ENCODE measurements around the gene FOXL1. TPM values are rescaled to one million over a fixed set of nuclear protein-coding genes. Genes with fewer than 3 reads are reported as not detected.

The FOXL1 gene
- total RNA-seq, 1 experiment from 2014 or later = 9.3 TPM

DNA sequence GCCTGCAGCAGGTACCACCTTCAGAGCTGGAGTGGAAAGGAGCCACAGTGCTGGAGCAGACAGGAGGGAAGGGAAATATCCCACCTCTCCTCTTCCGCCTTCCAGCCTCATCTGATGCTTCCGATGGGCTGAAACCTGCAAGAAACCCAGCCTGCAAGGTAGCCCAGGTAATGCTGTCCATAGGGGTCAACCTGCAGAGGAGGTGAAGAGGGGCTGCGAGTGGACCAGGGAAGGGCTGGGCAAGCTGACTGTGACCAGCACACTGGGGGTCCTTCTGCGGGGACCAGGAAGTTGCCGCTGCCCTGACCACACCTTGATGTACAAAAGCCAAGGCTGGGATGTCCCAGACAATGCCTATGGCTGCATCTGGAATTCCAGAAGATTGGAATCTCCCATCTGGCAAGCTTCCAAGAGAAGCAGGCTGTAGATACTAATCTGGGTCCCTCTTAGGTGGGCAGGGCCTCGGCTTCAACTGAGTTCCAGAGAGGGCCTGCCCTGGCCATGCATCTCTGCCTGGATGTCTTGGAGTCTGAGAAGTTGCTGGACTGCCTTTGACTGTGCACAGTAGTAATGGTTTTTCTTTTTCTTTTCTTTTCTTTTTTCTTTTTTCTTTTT, 5.8 kb downstream of the FOXL1 start:
- in situ Hi-C loops (cut with HindIII; ENCODE audit: low pct_unique_long_range_greater_than_20kb, low sequenced_read_pairs) = no loop called here
- Histone ChIP-seq H3K4me3 (ENCODE audit: low read depth in 2 of 2, low read length in 2 of 2) (no peak overlapping the region), H3K27me3 (ENCODE audit: control insufficient read depth, insufficient read depth, low read length) (no peaks in the 10 kb centered on the region), H3K4me1 (ENCODE audit: control insufficient read depth, insufficient read depth, low read length) (peaks cover 53% of the 10 kb centered on the region), H3K9me3 (ENCODE audit: control insufficient read depth, insufficient read depth, low read depth, low read length) (no peaks in the 10 kb centered on the region), H3K27ac (ENCODE audit: low read length) (peak overlapping the region; percentile 97), H3K36me3 (ENCODE audit: control insufficient read depth, insufficient read depth, low read length) (no peaks in the 10 kb centered on the region)
- intact Hi-C loops (cut with micrococcal nuclease; ENCODE audit: unreplicated experiment) = no loop called here
- ChIA-PET POLR2A (no interaction called here), CTCF (no interaction called here)
- TF ChIP-seq, protein P1, sequence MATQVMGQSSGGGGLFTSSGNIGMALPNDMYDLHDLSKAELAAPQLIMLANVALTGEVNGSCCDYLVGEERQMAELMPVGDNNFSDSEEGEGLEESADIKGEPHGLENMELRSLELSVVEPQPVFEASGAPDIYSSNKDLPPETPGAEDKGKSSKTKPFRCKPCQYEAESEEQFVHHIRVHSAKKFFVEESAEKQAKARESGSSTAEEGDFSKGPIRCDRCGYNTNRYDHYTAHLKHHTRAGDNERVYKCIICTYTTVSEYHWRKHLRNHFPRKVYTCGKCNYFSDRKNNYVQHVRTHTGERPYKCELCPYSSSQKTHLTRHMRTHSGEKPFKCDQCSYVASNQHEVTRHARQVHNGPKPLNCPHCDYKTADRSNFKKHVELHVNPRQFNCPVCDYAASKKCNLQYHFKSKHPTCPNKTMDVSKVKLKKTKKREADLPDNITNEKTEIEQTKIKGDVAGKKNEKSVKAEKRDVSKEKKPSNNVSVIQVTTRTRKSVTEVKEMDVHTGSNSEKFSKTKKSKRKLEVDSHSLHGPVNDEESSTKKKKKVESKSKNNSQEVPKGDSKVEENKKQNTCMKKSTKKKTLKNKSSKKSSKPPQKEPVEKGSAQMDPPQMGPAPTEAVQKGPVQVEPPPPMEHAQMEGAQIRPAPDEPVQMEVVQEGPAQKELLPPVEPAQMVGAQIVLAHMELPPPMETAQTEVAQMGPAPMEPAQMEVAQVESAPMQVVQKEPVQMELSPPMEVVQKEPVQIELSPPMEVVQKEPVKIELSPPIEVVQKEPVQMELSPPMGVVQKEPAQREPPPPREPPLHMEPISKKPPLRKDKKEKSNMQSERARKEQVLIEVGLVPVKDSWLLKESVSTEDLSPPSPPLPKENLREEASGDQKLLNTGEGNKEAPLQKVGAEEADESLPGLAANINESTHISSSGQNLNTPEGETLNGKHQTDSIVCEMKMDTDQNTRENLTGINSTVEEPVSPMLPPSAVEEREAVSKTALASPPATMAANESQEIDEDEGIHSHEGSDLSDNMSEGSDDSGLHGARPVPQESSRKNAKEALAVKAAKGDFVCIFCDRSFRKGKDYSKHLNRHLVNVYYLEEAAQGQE (IDR thresholded peaks at IDR 0.05; ENCODE audit: insufficient read depth in 1 of 2, low read depth in 2 of 2, low read length in 1 of 2) = no peak
- TF ChIP-seq POLR2AphosphoS5 (IDR thresholded peaks at IDR 0.05; ENCODE audit: low read depth, low read length) (no peak), TCF7L2 (IDR thresholded peaks at IDR 0.05; ENCODE audit: low read depth, low read length) (no peak)
- TF ChIP-seq, protein P2, sequence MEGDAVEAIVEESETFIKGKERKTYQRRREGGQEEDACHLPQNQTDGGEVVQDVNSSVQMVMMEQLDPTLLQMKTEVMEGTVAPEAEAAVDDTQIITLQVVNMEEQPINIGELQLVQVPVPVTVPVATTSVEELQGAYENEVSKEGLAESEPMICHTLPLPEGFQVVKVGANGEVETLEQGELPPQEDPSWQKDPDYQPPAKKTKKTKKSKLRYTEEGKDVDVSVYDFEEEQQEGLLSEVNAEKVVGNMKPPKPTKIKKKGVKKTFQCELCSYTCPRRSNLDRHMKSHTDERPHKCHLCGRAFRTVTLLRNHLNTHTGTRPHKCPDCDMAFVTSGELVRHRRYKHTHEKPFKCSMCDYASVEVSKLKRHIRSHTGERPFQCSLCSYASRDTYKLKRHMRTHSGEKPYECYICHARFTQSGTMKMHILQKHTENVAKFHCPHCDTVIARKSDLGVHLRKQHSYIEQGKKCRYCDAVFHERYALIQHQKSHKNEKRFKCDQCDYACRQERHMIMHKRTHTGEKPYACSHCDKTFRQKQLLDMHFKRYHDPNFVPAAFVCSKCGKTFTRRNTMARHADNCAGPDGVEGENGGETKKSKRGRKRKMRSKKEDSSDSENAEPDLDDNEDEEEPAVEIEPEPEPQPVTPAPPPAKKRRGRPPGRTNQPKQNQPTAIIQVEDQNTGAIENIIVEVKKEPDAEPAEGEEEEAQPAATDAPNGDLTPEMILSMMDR (IDR thresholded peaks at IDR 0.05) = no peak
- BruUV-seq (replicated peaks) = no TSS peak
- DNase-seq (ENCODE audit: low read depth, low spot score) (no peak), ATAC-seq (no peak)

DNA sequence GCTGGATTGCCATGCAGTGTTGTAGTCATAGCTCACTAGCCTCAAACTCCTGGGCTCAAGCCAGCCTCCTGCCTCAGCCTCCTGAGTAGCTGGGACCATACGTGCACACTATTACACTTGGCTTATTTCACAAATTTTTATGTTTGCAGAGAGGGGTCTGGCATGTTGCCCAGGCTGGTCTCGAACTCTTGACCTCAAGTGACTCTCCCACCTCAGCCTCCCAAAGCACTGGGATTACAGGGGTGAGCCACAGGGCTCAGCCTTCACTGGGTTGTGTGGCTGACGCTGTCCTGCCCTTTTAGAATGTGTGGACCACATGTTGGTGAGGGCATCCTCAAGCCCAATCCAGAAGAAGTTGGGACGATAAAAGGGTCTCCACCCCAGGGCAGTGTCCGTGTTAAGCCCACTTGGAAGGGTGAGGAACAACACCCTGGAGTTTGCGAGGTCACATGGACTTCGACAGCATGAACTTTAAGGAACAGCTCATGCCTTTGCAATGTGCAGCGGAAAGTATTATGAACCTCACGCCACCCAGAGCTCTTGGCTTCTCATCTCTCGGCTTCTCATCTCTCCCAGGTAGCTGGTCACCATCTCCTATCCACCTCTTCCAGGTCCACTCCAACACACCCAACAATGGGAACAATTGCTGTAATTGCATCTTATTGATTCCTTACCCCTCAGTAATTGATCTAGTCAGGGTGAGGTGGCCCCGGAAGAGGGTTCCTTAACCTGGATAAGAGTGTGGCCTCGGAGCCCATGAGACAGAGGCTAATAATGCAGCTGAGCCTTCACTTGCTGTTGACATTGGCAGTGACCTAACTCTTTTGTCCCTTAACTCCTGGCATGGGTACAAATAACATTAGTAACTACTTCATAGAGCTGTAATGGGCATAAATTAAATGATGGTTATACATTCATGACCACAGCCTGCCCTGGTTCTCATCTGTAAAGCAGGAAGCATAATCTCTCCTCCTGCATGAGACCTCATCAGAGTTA, 6.7 kb downstream of the FOXL1 start:
- TF ChIP-seq, protein P1 (IDR thresholded peaks at IDR 0.05; ENCODE audit: insufficient read depth in 1 of 2, low read depth in 2 of 2, low read length in 1 of 2) = no peak
- TF ChIP-seq POLR2AphosphoS5 (IDR thresholded peaks at IDR 0.05; ENCODE audit: low read depth, low read length) = no peak
- TF ChIP-seq, protein P2 (IDR thresholded peaks at IDR 0.05) = no peak
- TF ChIP-seq TCF7L2 (IDR thresholded peaks at IDR 0.05; ENCODE audit: low read depth, low read length) = no peak
- TF ChIP-seq SIN3A (IDR thresholded peaks at IDR 0.05; ENCODE audit: borderline replicate concordance, insufficient read depth, low read depth, low read length) = no peak
- ChIA-PET CTCF (no interaction called here), POLR2A (no interaction called here)
- Histone ChIP-seq H3K27ac (ENCODE audit: low read length) (peak overlapping the region; percentile 97), H3K36me3 (ENCODE audit: control insufficient read depth, insufficient read depth, low read length) (no peaks in the 10 kb centered on the region), H3K4me1 (ENCODE audit: control insufficient read depth, insufficient read depth, low read length) (peaks cover 58% of the 10 kb centered on the region), H3K4me3 (ENCODE audit: low read depth in 2 of 2, low read length in 2 of 2) (no peak overlapping the region; a peak in 1 of 4 replicates), H3K27me3 (ENCODE audit: control insufficient read depth, insufficient read depth, low read length) (no peaks in the 10 kb centered on the region), H3K9me3 (ENCODE audit: control insufficient read depth, insufficient read depth, low read depth, low read length) (no peaks in the 10 kb centered on the region)
- ATAC-seq = peak; percentile 77
- no TSS peak for BruUV-seq (replicated peaks)
- DNase-seq (ENCODE audit: low read depth, low spot score) = peak; percentile 90
- in situ Hi-C loops (cut with HindIII; ENCODE audit: low pct_unique_long_range_greater_than_20kb, low sequenced_read_pairs) (no loop called here), intact Hi-C loops (cut with micrococcal nuclease; ENCODE audit: unreplicated experiment) (no loop called here)
